GM12865 (cell line): ENCODE data around the gene EPB41.

Experiments
- DNase-seq: peaks from one replicate; pipeline ENCODE4 v3.0.0; 2010; ENCODE audit warnings: low read depth
- H3K4me3 ChIP-seq: 2 replicates; pipeline ENCODE4 v1.5.1; 2011; ENCODE audit warnings: mild to moderate bottlenecking, low read depth, low read length, control low read depth
- CTCF ChIP-seq: IDR thresholded peaks from 2 replicates; pipeline ENCODE4 v1.5.1; 2011; ENCODE audit warnings: low read length, control low read depth, low read depth, inconsistent platforms; ENCODE audit not compliant: insufficient read depth; ENCODE audit errors: missing control alignments

Gene EPB41

GRCh38 chr1:29166291-29166878 lies 252.0 kb downstream of the EPB41 start:
- H3K4me3 ChIP-seq: no peak overlapping the region
- TF ChIP-seq CTCF: no peak
- no peak for DNase-seq

- DNase-seq: no peak
- no peak overlapping the region for H3K4me3 ChIP-seq
- TF ChIP-seq CTCF: no peak
Observed at GRCh38 chr1:29167904-29168303, 253.5 kb downstream of the EPB41 start.
